AG09309 (cell line): Measurements from ENCODE around the gene ZNF415.
"Not testable (repeated sequence)": the region's sequence is repeated elsewhere in the genome, so short reads cannot be mapped to it uniquely, and the experiment has no call there.

Source experiments
- DNase-seq: peaks from one replicate; pipeline ENCODE4 v3.0.0-alpha.2; 2010; ENCODE audit warnings: low read depth
- H3K4me3 ChIP-seq: 2 replicates; pipeline ENCODE4 v1.5.1; 2011; ENCODE audit warnings: mild to moderate bottlenecking, low read depth, low read length, moderate library complexity; ENCODE audit not compliant: control insufficient read depth
- TF ChIP-seq, protein P1 (sequence below): IDR thresholded peaks from 2 replicates; pipeline ENCODE4 v1.5.1; 2011; ENCODE audit warnings: mild to moderate bottlenecking, low read depth, low read length, inconsistent platforms; ENCODE audit not compliant: insufficient read depth, control insufficient read depth; ENCODE audit errors: missing control alignments

The ZNF415 gene

DNA sequence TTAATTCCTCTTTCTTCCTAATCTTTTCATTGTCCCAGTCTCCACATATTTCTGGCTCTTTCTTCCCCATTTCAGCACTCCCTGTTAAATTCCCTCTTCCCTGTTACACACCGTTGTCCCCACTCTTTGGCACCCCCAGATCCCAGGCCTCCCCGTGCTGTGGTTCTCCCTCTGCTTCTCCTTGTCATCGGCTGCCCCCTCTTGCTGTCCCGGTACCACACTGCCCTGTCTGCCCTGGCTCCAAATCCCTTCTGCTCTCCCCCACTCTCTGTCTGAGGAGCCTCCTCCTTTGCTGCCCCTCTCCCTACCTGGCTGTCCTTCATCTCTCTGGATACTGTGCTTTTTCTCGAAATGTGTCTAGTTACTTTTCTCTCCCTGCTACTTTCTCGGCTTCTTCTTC lies 983 bp downstream of the ZNF415 start:
- H3K4me3 ChIP-seq = peak overlapping the region; percentile 77; the same call in 1 of the 2 replicates
- TF ChIP-seq, protein P1, sequence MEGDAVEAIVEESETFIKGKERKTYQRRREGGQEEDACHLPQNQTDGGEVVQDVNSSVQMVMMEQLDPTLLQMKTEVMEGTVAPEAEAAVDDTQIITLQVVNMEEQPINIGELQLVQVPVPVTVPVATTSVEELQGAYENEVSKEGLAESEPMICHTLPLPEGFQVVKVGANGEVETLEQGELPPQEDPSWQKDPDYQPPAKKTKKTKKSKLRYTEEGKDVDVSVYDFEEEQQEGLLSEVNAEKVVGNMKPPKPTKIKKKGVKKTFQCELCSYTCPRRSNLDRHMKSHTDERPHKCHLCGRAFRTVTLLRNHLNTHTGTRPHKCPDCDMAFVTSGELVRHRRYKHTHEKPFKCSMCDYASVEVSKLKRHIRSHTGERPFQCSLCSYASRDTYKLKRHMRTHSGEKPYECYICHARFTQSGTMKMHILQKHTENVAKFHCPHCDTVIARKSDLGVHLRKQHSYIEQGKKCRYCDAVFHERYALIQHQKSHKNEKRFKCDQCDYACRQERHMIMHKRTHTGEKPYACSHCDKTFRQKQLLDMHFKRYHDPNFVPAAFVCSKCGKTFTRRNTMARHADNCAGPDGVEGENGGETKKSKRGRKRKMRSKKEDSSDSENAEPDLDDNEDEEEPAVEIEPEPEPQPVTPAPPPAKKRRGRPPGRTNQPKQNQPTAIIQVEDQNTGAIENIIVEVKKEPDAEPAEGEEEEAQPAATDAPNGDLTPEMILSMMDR = no peak
- DNase-seq = no peak

DNA sequence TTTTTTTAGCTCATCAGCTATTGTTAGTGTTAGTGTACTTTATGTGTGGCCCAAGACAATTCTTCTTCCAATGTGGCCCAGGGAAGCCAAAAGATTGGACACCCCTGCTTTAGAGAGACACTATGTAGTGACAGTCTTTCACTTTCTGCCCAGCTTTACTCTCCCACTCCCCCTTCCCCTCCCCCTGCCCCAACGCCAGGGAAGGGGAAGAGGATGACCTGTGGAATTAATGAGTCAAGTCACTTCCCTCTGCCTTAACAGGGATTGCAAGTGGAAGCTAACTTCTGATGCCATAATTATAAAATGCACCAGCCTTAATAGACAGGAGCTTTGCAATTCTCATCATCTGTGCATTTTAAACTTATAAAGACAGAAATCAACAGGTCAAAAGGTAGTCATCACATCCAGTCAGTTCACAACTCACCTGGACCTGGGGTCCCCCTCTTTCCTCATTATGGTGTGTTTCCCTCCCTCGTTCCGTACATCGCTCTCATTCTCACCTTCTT lies 1.6 kb downstream of the ZNF415 start:
- H3K4me3 ChIP-seq = no peak overlapping the region
- DNase-seq = no peak
- TF ChIP-seq, protein P1 = no peak

DNA sequence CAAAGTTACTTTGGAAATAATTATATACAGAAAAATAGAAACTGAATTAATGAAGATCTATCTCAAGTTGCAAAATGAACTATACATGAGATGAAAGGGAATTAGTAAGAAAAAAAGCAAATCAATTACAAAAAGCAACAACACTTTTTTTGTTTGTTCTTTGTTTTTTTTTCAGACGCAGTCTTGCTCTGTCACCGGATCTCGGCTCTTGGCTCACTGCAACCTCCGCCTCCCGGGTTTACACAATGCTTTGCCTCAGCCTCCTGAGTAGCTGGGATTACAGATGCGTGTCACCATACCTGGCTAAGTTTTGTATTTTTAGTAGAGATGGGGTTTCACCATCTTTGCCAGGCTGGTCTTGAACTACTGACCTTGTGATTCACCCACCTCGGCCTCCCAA lies 2.2 kb downstream of the ZNF415 start:
- DNase-seq = no peak
- TF ChIP-seq, protein P1 = no peak
- no peak overlapping the region for H3K4me3 ChIP-seq

DNA sequence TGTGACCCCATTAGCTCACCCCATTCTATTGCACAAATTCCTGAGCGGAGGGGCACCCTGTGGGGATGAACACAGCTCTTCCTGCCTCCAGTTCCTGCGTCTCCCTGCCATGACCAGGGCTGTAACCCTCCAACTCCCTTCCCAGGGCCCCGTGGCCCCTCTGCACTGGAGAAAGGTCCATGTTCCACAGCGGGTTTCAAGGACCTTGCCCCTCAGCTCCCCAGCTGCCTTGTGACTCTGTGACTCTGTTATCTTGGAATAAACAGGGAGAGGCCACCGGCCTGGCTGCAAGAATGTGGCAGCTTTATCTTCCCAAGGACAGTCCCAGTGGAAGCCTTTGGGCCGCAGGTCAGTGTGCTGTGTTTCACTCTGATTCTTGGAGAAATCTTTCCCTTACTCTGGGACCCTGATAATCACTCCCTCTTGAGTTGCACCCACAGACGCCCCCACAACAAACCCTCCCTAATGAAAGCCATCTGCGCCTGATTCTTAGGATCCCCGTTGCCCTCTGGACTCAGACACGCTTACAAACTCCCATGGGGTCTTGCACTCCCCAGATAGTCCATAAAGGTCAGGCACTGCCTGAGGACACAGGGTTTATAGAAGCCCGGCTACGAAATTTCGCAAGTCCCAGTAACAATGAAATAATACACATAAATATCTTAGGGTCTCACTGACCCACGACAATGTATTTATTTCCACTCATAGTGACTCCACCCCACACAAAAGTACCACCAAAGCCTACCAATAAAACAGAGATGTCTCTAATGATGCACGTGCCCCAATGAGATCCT lies 5.8 kb downstream of the ZNF415 start:
- not testable (repeated sequence) for H3K4me3 ChIP-seq, DNase-seq

DNA sequence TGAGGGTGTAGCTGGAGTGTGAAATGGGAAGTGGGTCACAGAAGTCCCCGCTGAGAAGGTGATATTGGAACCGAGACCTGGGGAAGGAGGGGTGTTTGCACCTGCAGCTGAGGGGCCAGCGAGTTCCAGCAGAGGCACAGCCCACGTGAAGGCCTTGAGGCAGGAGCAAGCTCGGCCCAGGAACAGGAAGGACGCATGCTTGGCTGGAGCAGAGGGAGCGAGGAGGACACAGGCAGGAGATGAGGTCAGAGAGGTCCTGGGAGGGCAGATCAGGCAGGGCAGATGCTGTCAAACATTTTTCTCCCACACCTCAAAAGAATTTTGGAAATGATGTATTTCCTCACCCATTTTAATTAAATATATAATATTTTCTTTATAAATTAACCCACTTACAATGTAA lies 9.3 kb downstream of the ZNF415 start:
- TF ChIP-seq, protein P1 = no peak
- H3K4me3 ChIP-seq = no peak overlapping the region
- DNase-seq = no peak

- DNase-seq = no peak
- no peak overlapping the region for H3K4me3 ChIP-seq
- TF ChIP-seq, protein P1 = no peak
Observed at GRCh38 chr19:53112286-53112685, 20.4 kb downstream of the ZNF415 start.

- DNase-seq = no peak
- no peak overlapping the region for H3K4me3 ChIP-seq
- TF ChIP-seq, protein P1 = no peak
Observed at GRCh38 chr19:53109527-53109926, 23.2 kb downstream of the ZNF415 start.
